GM19438 (cell line): ENCODE results near the gene TTC38.

ENCODE experiments used
- ATAC-seq: cut with Tn5 transposase; IDR thresholded peaks from one replicate; pipeline ENCODE4 v1.9.1; 2021; ENCODE audit warnings: low read depth; ENCODE audit not compliant: unreplicated experiment

Gene TTC38

GRCh38 chr22:46322711-46323110 lies 54.9 kb downstream of the TTC38 start:
- no peak for ATAC-seq

- ATAC-seq = no peak
Measured at GRCh38 chr22:46323162-46323561, 55.4 kb downstream of the TTC38 start.

- ATAC-seq = no peak
Measured at GRCh38 chr22:46326066-46326680, 58.4 kb downstream of the TTC38 start.

- no peak for ATAC-seq
Measured at GRCh38 chr22:46327691-46328465, 60.1 kb downstream of the TTC38 start.

- no peak for ATAC-seq
Measured at GRCh38 chr22:46328797-46329196, 61.0 kb downstream of the TTC38 start.

GRCh38 chr22:46329616-46330015 lies 61.8 kb downstream of the TTC38 start:
- no peak for ATAC-seq

- no peak for ATAC-seq
Measured at GRCh38 chr22:46330426-46330825, 62.6 kb downstream of the TTC38 start.

- ATAC-seq = no peak
Measured at GRCh38 chr22:46331496-46331895, 63.7 kb downstream of the TTC38 start.

- ATAC-seq = peak; percentile 80
Measured at GRCh38 chr22:46335201-46336118, 67.7 kb downstream of the TTC38 start, which contains the start of gene TRMU. TRMU (plus strand) TSS chr22:46335714; CDS start chr22:46335765, 51 bp downstream.

GRCh38 chr22:46336119-46337078 lies 68.6 kb downstream of the TTC38 start:
- no peak for ATAC-seq

GRCh38 chr22:46337870-46338269 lies 70.1 kb downstream of the TTC38 start:
- no peak for ATAC-seq

GRCh38 chr22:46338636-46339035 lies 70.8 kb downstream of the TTC38 start:
- ATAC-seq = no peak

GRCh38 chr22:46339956-46340355 lies 72.1 kb downstream of the TTC38 start:
- ATAC-seq = no peak

- no peak for ATAC-seq
Measured at GRCh38 chr22:46340676-46341075, 72.9 kb downstream of the TTC38 start.
